ENCODE measurements around the gene TM7SF3. TPM values are rescaled to one million over a fixed set of nuclear protein-coding genes. Genes with fewer than 3 reads are reported as not detected.

Gene TM7SF3
- total and polyA plus RNA-seq, 2 donors (not counting 3 experiments of a cell fraction or from before 2014, with no cell fraction given) = 54.8 to 70.7 TPM

GRCh38 chr12:26941215-26941594, 73.0 kb downstream of the TM7SF3 start:
- dilution Hi-C loops (cut with MboI; ENCODE audit: extremely low pct_ligation_motif_present, low sequenced_read_pairs) (no loop called here), intact Hi-C loops (cut with micrococcal nuclease) (no loop called here)
- ChIA-PET POLR2A (no interaction called here), CTCF (interaction anchor here (0.6 to 1.3 kb wide), 2 partner anchors 60 to 69 kb away, joined by 3 read pairs; no protein-coding TSS in a partner anchor)
- H3K9me1 ChIP-seq (replicated peaks; ENCODE audit: control insufficient read depth, extremely low read depth, insufficient read depth, low read length) = no peaks in the 10 kb centered on the region
- peaks cover 46% of the 10 kb centered on the region for H3K4me1 ChIP-seq (ENCODE audit: control insufficient read depth, extremely low read depth, insufficient read depth, low read length)
- peak overlapping the region in 1 of 3 experiments; percentile 19 for H3K4me3 ChIP-seq (replicated peaks in 1 of 3; ENCODE audit: insufficient read depth in 1 of 3, low read depth in 1 of 3, low read length in 3 of 3)
- peaks cover 8% of the 10 kb centered on the region for H4K20me1 ChIP-seq (replicated peaks; ENCODE audit: control insufficient read depth, extremely low read depth, insufficient read depth, low read length)
- no TSS peak for BruUV-seq (replicated peaks)
- TF ChIP-seq GATA2 (IDR thresholded peaks at IDR 0.05; ENCODE audit: insufficient read depth, insufficient read length, low read depth, low read length) = no peak
- no peak for TF ChIP-seq MYC (IDR thresholded peaks at IDR 0.05; ENCODE audit: low read depth, low read length)
- no peak for TF ChIP-seq MAX (IDR thresholded peaks at IDR 0.05; ENCODE audit: insufficient read depth, insufficient read length)
- TF ChIP-seq EZH2 (IDR thresholded peaks at IDR 0.05; ENCODE audit: borderline replicate concordance, low read depth, low read length, severe bottlenecking) = no peak
- TF ChIP-seq FOS (IDR thresholded peaks at IDR 0.05; ENCODE audit: borderline replicate concordance, insufficient read depth, low read length) = no peak
- no peak for TF ChIP-seq CTCF (IDR thresholded peaks at IDR 0.05; ENCODE audit: extremely low read depth in 1 of 2, insufficient read depth in 1 of 2, low read depth in 1 of 2, low read length in 2 of 2)
- no peak for TF ChIP-seq JUN (IDR thresholded peaks at IDR 0.05; ENCODE audit: borderline replicate concordance, insufficient read depth, insufficient read length, low read depth)
- no peak for TF ChIP-seq POLR2AphosphoS5 (IDR thresholded peaks at IDR 0.05; ENCODE audit: insufficient read depth, low read depth, low read length)
- no peak for TF ChIP-seq POLR2A (IDR thresholded peaks at IDR 0.05; ENCODE audit: low read depth, low read length)
- peak overlapping the region; percentile 40 for H3K9ac ChIP-seq (replicated peaks; ENCODE audit: extremely low read depth, insufficient read depth, low read length)
- FAIRE-seq = no peak
- H3K27ac ChIP-seq (ENCODE audit: insufficient read depth, low read depth, low read length) = peak overlapping the region; percentile 38
- peaks cover 90% of the 10 kb centered on the region for H3K79me2 ChIP-seq (ENCODE audit: control insufficient read depth, insufficient read depth, low read length)
- H3K9me3 ChIP-seq (replicated peaks; ENCODE audit: control insufficient read depth, insufficient read depth, low read length) = no peaks in the 10 kb centered on the region
- no peak overlapping the region for H2AFZ ChIP-seq (ENCODE audit: low read depth, low read length)
- H3K4me2 ChIP-seq (ENCODE audit: insufficient read depth, low read length) = peak overlapping the region; percentile 90
- H3K27me3 ChIP-seq (ENCODE audit: control insufficient read depth in 2 of 2, insufficient read depth in 2 of 2, low read length in 2 of 2) = no peaks in the 10 kb centered on the region
- no peaks in the 10 kb centered on the region for H3K36me3 ChIP-seq (ENCODE audit: control insufficient read depth in 2 of 2, extremely low read depth in 1 of 2, insufficient read depth in 2 of 2, low read length in 2 of 2)
- DNase-seq (ENCODE audit: low read depth, low spot score) = no peak

Data from endothelial cell of umbilical vein (primary cell).